Activated T-helper 2 cell treated with anti-CD3 and anti-CD28 coated beads, Interferon-gamma antibody, Interleukin-2, Interleukin-4, amounts not matched to agents 10 μg/mL and 5 μg/mL and 100 μg/mL, durations not matched to agents 14 hours and 24 hours and 36 hours (primary cell): ENCODE measurements around the gene SERPINE3. TPM values are rescaled to one million over a fixed set of nuclear protein-coding genes. Genes with fewer than 3 reads are reported as not detected.

ENCODE experiments used
- DNase-seq: peaks from one replicate; pipeline ENCODE4 v3.0.0; 2021; ENCODE audit warnings: low spot score
- H3K27ac Mint-ChIP-seq: one replicate; pipeline ENCODE4 v1.8.0; 2021; ENCODE audit warnings: mixed read lengths
- H3K27me3 Mint-ChIP-seq: one replicate; pipeline ENCODE4 v1.8.0; 2021; ENCODE audit warnings: low read depth, mixed read lengths
- H3K36me3 Mint-ChIP-seq: one replicate; pipeline ENCODE4 v1.8.0; 2021; ENCODE audit warnings: low read depth, mixed read lengths
- H3K4me1 Mint-ChIP-seq: one replicate; pipeline ENCODE4 v1.8.0; 2021; ENCODE audit warnings: low read depth, mixed read lengths
- H3K4me3 Mint-ChIP-seq: one replicate; pipeline ENCODE4 v1.8.0; 2021; ENCODE audit warnings: low read depth, mild to moderate bottlenecking, moderate library complexity, mixed read lengths
- H3K9me3 Mint-ChIP-seq: one replicate; pipeline ENCODE4 v1.8.0; 2021; ENCODE audit warnings: mixed read lengths
- intact Hi-C: fragments of 100-400 bp; cut with micrococcal nuclease; formaldehyde crosslinking; loops from one replicate; pipeline ENCODE4 v1.15.1; 2023
- total RNA-seq: library from RNA; stranded (reverse); gene quantifications from 2 replicates; pipeline ENCODE4 v1.2.3, GENCODE V29; 2022

Gene SERPINE3
- not detected in 2 replicates for total RNA-seq

- Mint-ChIP-seq H3K4me3 (no peak within 1 kb of the TSS), H3K9me3 (no peaks in the 10 kb centered on the region), H3K27me3 (peaks cover 13% of the 10 kb centered on the region), H3K36me3 (no peaks in the 10 kb centered on the region), H3K4me1 (peaks cover 9% of the 10 kb centered on the region), H3K27ac (no peak within 1 kb of the TSS)
- DNase-seq: no peak
- intact Hi-C loops: no loop called here
Observed at GRCh38 chr13:51339354-51339753, at the start of gene SERPINE3. Gene SERPINE3 (plus strand): TSS chr13:51339691. CDS start chr13:51341092, 1,401 bp downstream.

DNA sequence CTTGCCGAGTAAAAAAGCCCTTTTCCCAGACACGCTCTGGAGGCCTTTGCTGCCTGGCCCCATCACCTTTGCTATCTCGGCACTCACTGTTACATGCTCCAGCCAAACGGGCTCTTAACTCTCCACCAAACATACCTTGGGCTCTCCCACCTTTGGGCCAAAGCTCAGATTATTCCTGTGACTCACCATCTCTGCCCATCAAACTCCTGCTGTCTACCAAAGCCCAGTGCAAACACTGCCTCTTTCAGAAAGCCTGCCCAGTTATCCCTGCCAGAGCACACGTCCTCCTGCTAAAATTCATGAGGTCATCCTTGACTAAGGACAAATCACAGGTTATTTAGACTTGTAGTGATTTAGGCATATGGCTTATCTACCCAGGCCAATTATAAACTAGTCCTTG is 48.1 kb upstream of the SERPINE3 start:
- Mint-ChIP-seq H3K27ac (no peak overlapping the region), H3K4me1 (peaks cover 2% of the 10 kb centered on the region), H3K4me3 (no peak overlapping the region), H3K27me3 (peaks cover 12% of the 10 kb centered on the region), H3K36me3 (no peaks in the 10 kb centered on the region), H3K9me3 (no peaks in the 10 kb centered on the region)
- intact Hi-C loops: no loop called here
- DNase-seq: no peak

DNA sequence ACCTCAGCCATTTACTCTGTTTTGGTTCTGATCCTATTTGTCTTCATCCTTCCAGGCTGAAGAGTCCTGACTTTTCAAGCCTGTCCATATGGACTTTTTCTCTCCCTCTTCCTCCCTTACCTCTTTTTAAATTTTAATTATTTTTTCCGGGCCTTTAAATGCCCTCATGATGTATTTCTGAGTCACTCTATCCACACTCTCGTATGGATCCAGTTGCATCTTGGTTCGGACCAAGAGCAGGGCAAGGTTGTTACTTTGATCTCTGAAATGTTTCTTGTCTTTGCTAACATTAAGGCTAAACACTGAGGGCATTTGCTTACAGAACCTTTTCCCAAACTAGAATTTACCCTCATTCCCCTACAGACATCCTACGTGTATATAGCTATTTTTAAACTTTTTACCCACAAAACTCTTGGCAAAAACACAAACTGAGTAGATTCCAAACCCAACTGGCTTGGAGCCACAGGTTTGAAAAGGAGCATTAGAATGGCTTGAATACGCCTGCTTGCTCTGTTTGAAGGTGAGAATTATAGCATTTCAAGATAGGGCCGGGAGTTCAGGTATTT is 47.4 kb upstream of the SERPINE3 start:
- H3K27ac Mint-ChIP-seq: no peak overlapping the region
- H3K4me3 Mint-ChIP-seq: no peak overlapping the region
- intact Hi-C loops: no loop called here
- no peak for DNase-seq
- peaks cover 15% of the 10 kb centered on the region for H3K27me3 Mint-ChIP-seq
- no peaks in the 10 kb centered on the region for H3K4me1 Mint-ChIP-seq
- H3K9me3 Mint-ChIP-seq: no peaks in the 10 kb centered on the region
- H3K36me3 Mint-ChIP-seq: no peaks in the 10 kb centered on the region

- Mint-ChIP-seq H3K27ac (no peak overlapping the region), H3K4me1 (no peaks in the 10 kb centered on the region), H3K36me3 (no peaks in the 10 kb centered on the region), H3K27me3 (peaks cover 13% of the 10 kb centered on the region), H3K4me3 (no peak overlapping the region), H3K9me3 (no peaks in the 10 kb centered on the region)
- no peak for DNase-seq
- intact Hi-C loops: no loop called here
Observed at GRCh38 chr13:51297556-51297955, 41.9 kb upstream of the SERPINE3 start.

GRCh38 chr13:51298812-51299211 is 40.7 kb upstream of the SERPINE3 start:
- no peak for DNase-seq
- no peaks in the 10 kb centered on the region for H3K4me1 Mint-ChIP-seq
- no peaks in the 10 kb centered on the region for H3K36me3 Mint-ChIP-seq
- H3K27me3 Mint-ChIP-seq: peaks cover 11% of the 10 kb centered on the region
- intact Hi-C loops: no loop called here
- H3K27ac Mint-ChIP-seq: no peak overlapping the region
- no peaks in the 10 kb centered on the region for H3K9me3 Mint-ChIP-seq
- H3K4me3 Mint-ChIP-seq: no peak overlapping the region

- intact Hi-C loops: no loop called here
- Mint-ChIP-seq H3K27ac (no peak overlapping the region), H3K36me3 (no peaks in the 10 kb centered on the region), H3K4me1 (no peaks in the 10 kb centered on the region), H3K9me3 (no peaks in the 10 kb centered on the region), H3K4me3 (no peak overlapping the region), H3K27me3 (peaks cover 4% of the 10 kb centered on the region)
- no peak for DNase-seq
Observed at GRCh38 chr13:51303063-51303552, 36.4 kb upstream of the SERPINE3 start.

DNA sequence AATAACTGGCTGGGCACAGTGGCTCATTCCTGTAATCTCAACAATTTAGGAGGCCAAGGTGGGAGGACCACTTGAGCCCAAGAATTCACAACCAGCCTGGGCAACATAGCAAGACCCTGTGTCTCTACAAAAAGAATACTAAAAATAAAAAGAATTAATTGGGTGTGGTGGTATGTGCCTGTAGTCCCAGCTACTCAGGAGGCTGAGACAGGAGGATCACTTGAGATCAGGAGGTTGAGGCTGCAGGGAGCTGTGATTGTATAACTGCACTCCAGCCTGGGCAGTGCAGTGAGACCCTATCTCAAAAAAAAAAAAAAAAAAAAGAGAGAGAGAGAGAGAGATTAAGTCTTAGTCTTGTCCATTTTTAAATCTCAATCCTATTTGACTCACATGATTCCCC is 35.6 kb upstream of the SERPINE3 start:
- Mint-ChIP-seq H3K9me3 (no peaks in the 10 kb centered on the region), H3K27ac (no peak overlapping the region), H3K27me3 (peaks cover 8% of the 10 kb centered on the region), H3K36me3 (no peaks in the 10 kb centered on the region), H3K4me3 (no peak overlapping the region), H3K4me1 (no peaks in the 10 kb centered on the region)
- intact Hi-C loops: no loop called here
- DNase-seq: no peak

DNA sequence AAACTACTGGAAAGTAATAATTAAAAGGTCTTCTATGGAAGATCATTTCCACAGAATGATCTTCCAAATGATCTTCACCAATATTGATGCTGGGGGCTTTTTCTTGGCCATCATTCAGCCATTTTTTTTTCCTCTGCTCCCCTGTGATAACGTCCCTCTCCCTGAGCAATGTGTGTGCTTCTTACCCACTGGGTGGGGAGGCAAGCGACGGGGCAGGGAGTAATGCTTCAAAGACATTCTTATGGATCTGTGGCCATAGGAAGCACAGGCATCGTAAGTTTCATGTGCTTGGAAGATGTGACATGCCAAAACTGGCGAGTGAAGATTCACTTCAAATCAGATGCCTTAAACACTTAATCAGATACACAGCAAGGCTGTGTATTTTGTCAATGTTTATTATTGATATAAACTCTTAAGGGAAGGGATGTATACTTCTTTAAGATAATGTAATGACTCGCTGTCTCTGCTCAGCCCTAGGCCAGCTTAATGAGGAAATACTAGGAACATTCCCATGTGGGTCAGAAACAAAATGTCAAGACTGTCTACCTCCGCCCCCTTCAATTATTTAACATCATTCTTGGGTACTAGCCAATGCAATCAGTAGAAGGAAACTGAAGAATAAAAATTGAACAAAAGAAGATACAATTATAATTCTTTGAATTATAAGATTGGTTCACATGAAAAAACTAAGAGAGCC is 34.1 kb upstream of the SERPINE3 start:
- intact Hi-C loops: no loop called here
- Mint-ChIP-seq H3K27me3 (peaks cover 8% of the 10 kb centered on the region), H3K27ac (no peak overlapping the region), H3K9me3 (no peaks in the 10 kb centered on the region), H3K4me1 (no peaks in the 10 kb centered on the region), H3K36me3 (no peaks in the 10 kb centered on the region), H3K4me3 (no peak overlapping the region)
- no peak for DNase-seq

DNA sequence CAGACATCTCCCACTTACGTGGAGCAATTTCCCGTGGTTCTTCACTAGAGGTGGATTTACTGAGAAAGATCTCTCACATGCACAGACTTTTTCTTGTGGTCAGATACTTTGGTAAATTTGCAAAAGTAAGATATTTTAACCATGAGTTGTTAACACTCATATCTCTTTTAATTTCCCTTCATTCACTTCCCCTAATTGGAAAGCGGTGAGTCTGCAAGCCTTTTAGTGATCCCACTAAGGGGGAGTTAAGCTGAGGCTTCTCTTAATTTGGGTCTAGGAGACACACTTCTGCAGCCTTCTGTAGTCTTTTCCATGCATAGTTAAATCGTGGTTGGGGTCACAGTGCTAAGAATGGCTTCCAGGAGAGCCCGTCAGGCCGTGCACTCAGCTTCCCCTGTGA is 30.7 kb upstream of the SERPINE3 start:
- no peak for DNase-seq
- no peaks in the 10 kb centered on the region for H3K4me1 Mint-ChIP-seq
- H3K27ac Mint-ChIP-seq: no peak overlapping the region
- intact Hi-C loops: no loop called here
- no peaks in the 10 kb centered on the region for H3K9me3 Mint-ChIP-seq
- H3K4me3 Mint-ChIP-seq: no peak overlapping the region
- H3K36me3 Mint-ChIP-seq: no peaks in the 10 kb centered on the region
- H3K27me3 Mint-ChIP-seq: peaks cover 16% of the 10 kb centered on the region

- DNase-seq: no peak
- no peaks in the 10 kb centered on the region for H3K9me3 Mint-ChIP-seq
- intact Hi-C loops: no loop called here
Observed at GRCh38 chr13:51311231-51311630, 28.3 kb upstream of the SERPINE3 start.

GRCh38 chr13:51311957-51312520 is 27.5 kb upstream of the SERPINE3 start:
- H3K36me3 Mint-ChIP-seq: no peaks in the 10 kb centered on the region
- DNase-seq: no peak
- H3K4me3 Mint-ChIP-seq: no peak overlapping the region
- H3K27ac Mint-ChIP-seq: no peak overlapping the region
- no peaks in the 10 kb centered on the region for H3K4me1 Mint-ChIP-seq
- peaks cover 18% of the 10 kb centered on the region for H3K27me3 Mint-ChIP-seq
- intact Hi-C loops: no loop called here
- no peaks in the 10 kb centered on the region for H3K9me3 Mint-ChIP-seq

More at GRCh38 chr13:51311231-51311630, 28.3 kb upstream of the SERPINE3 start:
- Mint-ChIP-seq H3K36me3 (no peaks in the 10 kb centered on the region), H3K27me3 (peaks cover 18% of the 10 kb centered on the region), H3K4me3 (no peak overlapping the region), H3K4me1 (no peaks in the 10 kb centered on the region), H3K27ac (no peak overlapping the region)

GRCh38 chr13:51313619-51314018 is 25.9 kb upstream of the SERPINE3 start:
- H3K36me3 Mint-ChIP-seq: no peaks in the 10 kb centered on the region
- no peak for DNase-seq
- H3K4me3 Mint-ChIP-seq: no peak overlapping the region
- H3K9me3 Mint-ChIP-seq: no peaks in the 10 kb centered on the region
- H3K4me1 Mint-ChIP-seq: no peaks in the 10 kb centered on the region
- peaks cover 13% of the 10 kb centered on the region for H3K27me3 Mint-ChIP-seq
- intact Hi-C loops: no loop called here
- no peak overlapping the region for H3K27ac Mint-ChIP-seq

DNA sequence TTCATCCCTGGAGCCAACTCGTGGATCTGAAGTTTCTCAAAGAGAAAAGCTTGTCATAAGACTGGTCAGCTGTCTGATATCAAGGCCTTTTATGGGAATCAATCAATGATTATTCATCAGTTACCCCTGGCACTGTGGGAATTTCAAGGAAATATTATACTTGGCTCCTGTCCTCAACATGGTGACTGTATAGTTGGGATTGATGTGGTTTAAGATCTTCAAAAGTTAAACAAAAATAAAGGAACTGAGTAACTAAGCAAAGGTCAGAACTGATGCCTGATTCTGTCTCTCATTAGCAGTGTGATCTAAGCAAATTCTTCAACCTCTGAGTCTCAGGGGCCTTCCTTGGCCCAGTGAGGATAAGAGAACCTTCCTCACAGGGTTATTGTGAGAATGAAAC is 22.2 kb upstream of the SERPINE3 start:
- peaks cover 5% of the 10 kb centered on the region for H3K27me3 Mint-ChIP-seq
- intact Hi-C loops: no loop called here
- H3K4me1 Mint-ChIP-seq: no peaks in the 10 kb centered on the region
- no peaks in the 10 kb centered on the region for H3K36me3 Mint-ChIP-seq
- no peak overlapping the region for H3K4me3 Mint-ChIP-seq
- no peak overlapping the region for H3K27ac Mint-ChIP-seq
- no peaks in the 10 kb centered on the region for H3K9me3 Mint-ChIP-seq
- no peak for DNase-seq
